Glutamatergic neuron (in vitro differentiated cells): ENCODE measurements around the gene COL28A1. TPM values are rescaled to one million over a fixed set of nuclear protein-coding genes. Genes with fewer than 3 reads are reported as not detected.
A peak's percentile ranks its signal among the peaks of the same experiment; 100 is the strongest.

Experiments used
- DNase-seq: peaks from one replicate; pipeline ENCODE4 v3.0.0; 2022
- H3K27ac Mint-ChIP-seq: one replicate; pipeline ENCODE4 v1.8.0; 2020; ENCODE audit warnings: mild to moderate bottlenecking, mixed read lengths, inconsistent platforms; ENCODE audit not compliant: unreplicated experiment
- H3K27me3 Mint-ChIP-seq: one replicate; pipeline ENCODE4 v1.8.0; 2020; ENCODE audit warnings: mild to moderate bottlenecking, moderate library complexity, mixed read lengths, inconsistent platforms; ENCODE audit not compliant: unreplicated experiment
- H3K36me3 Mint-ChIP-seq: one replicate; pipeline ENCODE4 v1.8.0; 2020; ENCODE audit warnings: mild to moderate bottlenecking, mixed read lengths, inconsistent platforms; ENCODE audit not compliant: unreplicated experiment
- H3K4me1 Mint-ChIP-seq: one replicate; pipeline ENCODE4 v1.8.0; 2020; ENCODE audit warnings: mild to moderate bottlenecking, low read depth, mixed read lengths, inconsistent platforms; ENCODE audit not compliant: unreplicated experiment
- H3K4me3 Mint-ChIP-seq: one replicate; pipeline ENCODE4 v1.8.0; 2020; ENCODE audit warnings: mild to moderate bottlenecking, mixed read lengths, inconsistent platforms; ENCODE audit not compliant: unreplicated experiment
- H3K9me3 Mint-ChIP-seq: one replicate; pipeline ENCODE4 v1.8.0; 2020; ENCODE audit warnings: mild to moderate bottlenecking, moderate library complexity, mixed read lengths, inconsistent platforms; ENCODE audit not compliant: unreplicated experiment
- CTCF ChIP-seq: fragments of 200-600 bp; sonication (generic); IDR thresholded peaks from one replicate; pipeline ENCODE4 v1.5.0; 2021; ENCODE audit not compliant: partially characterized antibody, unreplicated experiment
- total RNA-seq: library from RNA; stranded (reverse); fragmentation: NEBNext Ultra II Directional; extraction: Animal tissue kit (Norgen Biotek cat#: 25700); gene quantifications from one replicate; pipeline ENCODE4 v1.2.1, GENCODE V29; 2021; ENCODE audit not compliant: unreplicated experiment

COL28A1 gene
- total RNA-seq, 1 donor from 2014 or later, result 0.39 TPM

GRCh38 chr7:7566651-7567611, 31.3 kb upstream of the COL28A1 start, which contains the start of gene MIOS:
TSS of gene MIOS (plus strand) at chr7:7566884. CDS start at chr7:7572476, 5,592 bp downstream.
- Mint-ChIP-seq H3K27ac (peak within 1 kb of the TSS; percentile 73), H3K4me1 (peaks cover 11% of the 10 kb centered on the region), H3K27me3 (no peaks in the 10 kb centered on the region), H3K36me3 (peaks cover 12% of the 10 kb centered on the region), H3K4me3 (peak within 1 kb of the TSS; percentile 93), H3K9me3 (peaks cover 5% of the 10 kb centered on the region)
- peak; percentile 88 for DNase-seq
- TF ChIP-seq CTCF, result no peak

- Mint-ChIP-seq H3K4me1 (peaks cover 11% of the 10 kb centered on the region), H3K27me3 (no peaks in the 10 kb centered on the region), H3K36me3 (peaks cover 12% of the 10 kb centered on the region), H3K27ac (no peak overlapping the region), H3K9me3 (peaks cover 5% of the 10 kb centered on the region), H3K4me3 (no peak overlapping the region)
- DNase-seq, result no peak
- TF ChIP-seq CTCF, result no peak
These were observed 30.3 kb upstream of the COL28A1 start for GRCh38 chr7:7565746-7566650.

- Mint-ChIP-seq H3K9me3 (peaks cover 5% of the 10 kb centered on the region), H3K4me1 (peaks cover 11% of the 10 kb centered on the region), H3K27me3 (no peaks in the 10 kb centered on the region), H3K27ac (no peak overlapping the region), H3K4me3 (no peak overlapping the region), H3K36me3 (peaks cover 9% of the 10 kb centered on the region)
- DNase-seq, result no peak
- TF ChIP-seq CTCF, result no peak
These were observed 29.5 kb upstream of the COL28A1 start for GRCh38 chr7:7565018-7565680.

- Mint-ChIP-seq H3K4me1 (peaks cover 11% of the 10 kb centered on the region), H3K36me3 (peaks cover 1% of the 10 kb centered on the region), H3K4me3 (no peak overlapping the region), H3K27me3 (no peaks in the 10 kb centered on the region), H3K9me3 (peaks cover under 1% of the 10 kb centered on the region), H3K27ac (no peak overlapping the region)
- no peak for DNase-seq
- no peak for TF ChIP-seq CTCF
These were observed 28.7 kb upstream of the COL28A1 start for GRCh38 chr7:7564323-7564780.
